ENCODE measurements around the gene SOHLH1.

Gene SOHLH1

GRCh38 chr9:135729480-135729879 is 30.2 kb upstream of the SOHLH1 start:
- DNase-seq (ENCODE audit: low read depth in 2 of 2): no peak

GRCh38 chr9:135728436-135729110 is 29.3 kb upstream of the SOHLH1 start:
- no peak for DNase-seq (ENCODE audit: low read depth in 2 of 2)

- DNase-seq (ENCODE audit: low read depth in 2 of 2): no peak
Observed at GRCh38 chr9:135727257-135727875, 28.1 kb upstream of the SOHLH1 start.

GRCh38 chr9:135726138-135726853 is 27.0 kb upstream of the SOHLH1 start:
- DNase-seq (ENCODE audit: low read depth in 2 of 2): no peak

GRCh38 chr9:135724186-135724787 is 25.0 kb upstream of the SOHLH1 start:
- no peak for DNase-seq (ENCODE audit: low read depth in 2 of 2)

- DNase-seq (ENCODE audit: low read depth in 2 of 2): no peak
Observed at GRCh38 chr9:135722365-135722764, 23.1 kb upstream of the SOHLH1 start.

GRCh38 chr9:135719472-135719871 is 20.2 kb upstream of the SOHLH1 start:
- no peak for DNase-seq (ENCODE audit: low read depth in 2 of 2)

GRCh38 chr9:135718616-135719015 is 19.3 kb upstream of the SOHLH1 start:
- no peak for DNase-seq (ENCODE audit: low read depth in 2 of 2)

- no peak for DNase-seq (ENCODE audit: low read depth in 2 of 2)
Observed at GRCh38 chr9:135717410-135717809, 18.1 kb upstream of the SOHLH1 start.

- DNase-seq (ENCODE audit: low read depth in 2 of 2): no peak
Observed at GRCh38 chr9:135716045-135716444, 16.8 kb upstream of the SOHLH1 start.

GRCh38 chr9:135715056-135715595 is 15.8 kb upstream of the SOHLH1 start:
- no peak for DNase-seq (ENCODE audit: low read depth in 2 of 2)

- no peak for DNase-seq (ENCODE audit: low read depth in 2 of 2)
Observed at GRCh38 chr9:135714242-135715055, 15.2 kb upstream of the SOHLH1 start.

- no peak for DNase-seq (ENCODE audit: low read depth in 2 of 2)
Observed at GRCh38 chr9:135712613-135713295, 13.5 kb upstream of the SOHLH1 start.

GRCh38 chr9:135711881-135712280 is 12.6 kb upstream of the SOHLH1 start:
- DNase-seq (ENCODE audit: low read depth in 2 of 2): no peak

GRCh38 chr9:135711391-135711790 is 12.1 kb upstream of the SOHLH1 start:
- no peak for DNase-seq (ENCODE audit: low read depth in 2 of 2)

- DNase-seq (ENCODE audit: low read depth in 2 of 2): no peak
Observed at GRCh38 chr9:135708164-135708563, 8.9 kb upstream of the SOHLH1 start.

- no peak for DNase-seq (ENCODE audit: low read depth in 2 of 2)
Observed at GRCh38 chr9:135707252-135708138, 8.2 kb upstream of the SOHLH1 start.

- no peak for DNase-seq (ENCODE audit: low read depth in 2 of 2)
Observed at GRCh38 chr9:135706288-135706687, 7.0 kb upstream of the SOHLH1 start.

- no peak for DNase-seq (ENCODE audit: low read depth in 2 of 2)
Observed at GRCh38 chr9:135705376-135705775, 6.1 kb upstream of the SOHLH1 start.

- DNase-seq (ENCODE audit: low read depth in 2 of 2): no peak
Observed at GRCh38 chr9:135704483-135704882, 5.2 kb upstream of the SOHLH1 start.
